OCI-LY1 (cell line): ENCODE measurements around the gene PTPRCAP.

Source experiments
- CTCF ChIP-seq: fragments of 200-600 bp; sonication (generic), shearing (Covaris generic); IDR thresholded peaks from 2 replicates; pipeline ENCODE4 v1.5.1; 2017; ENCODE audit warnings: mild to moderate bottlenecking, antibody characterized with exemption, low read length, moderate library complexity, mixed read lengths
- EZH2 ChIP-seq: fragments of 200-600 bp; sonication (generic), shearing (Covaris generic); IDR thresholded peaks from 2 replicates; pipeline ENCODE4 v1.8.0; 2017; ENCODE audit warnings: borderline replicate concordance, mixed run types, mild to moderate bottlenecking, antibody characterized with exemption, low read length, moderate library complexity, mixed read lengths

DNA sequence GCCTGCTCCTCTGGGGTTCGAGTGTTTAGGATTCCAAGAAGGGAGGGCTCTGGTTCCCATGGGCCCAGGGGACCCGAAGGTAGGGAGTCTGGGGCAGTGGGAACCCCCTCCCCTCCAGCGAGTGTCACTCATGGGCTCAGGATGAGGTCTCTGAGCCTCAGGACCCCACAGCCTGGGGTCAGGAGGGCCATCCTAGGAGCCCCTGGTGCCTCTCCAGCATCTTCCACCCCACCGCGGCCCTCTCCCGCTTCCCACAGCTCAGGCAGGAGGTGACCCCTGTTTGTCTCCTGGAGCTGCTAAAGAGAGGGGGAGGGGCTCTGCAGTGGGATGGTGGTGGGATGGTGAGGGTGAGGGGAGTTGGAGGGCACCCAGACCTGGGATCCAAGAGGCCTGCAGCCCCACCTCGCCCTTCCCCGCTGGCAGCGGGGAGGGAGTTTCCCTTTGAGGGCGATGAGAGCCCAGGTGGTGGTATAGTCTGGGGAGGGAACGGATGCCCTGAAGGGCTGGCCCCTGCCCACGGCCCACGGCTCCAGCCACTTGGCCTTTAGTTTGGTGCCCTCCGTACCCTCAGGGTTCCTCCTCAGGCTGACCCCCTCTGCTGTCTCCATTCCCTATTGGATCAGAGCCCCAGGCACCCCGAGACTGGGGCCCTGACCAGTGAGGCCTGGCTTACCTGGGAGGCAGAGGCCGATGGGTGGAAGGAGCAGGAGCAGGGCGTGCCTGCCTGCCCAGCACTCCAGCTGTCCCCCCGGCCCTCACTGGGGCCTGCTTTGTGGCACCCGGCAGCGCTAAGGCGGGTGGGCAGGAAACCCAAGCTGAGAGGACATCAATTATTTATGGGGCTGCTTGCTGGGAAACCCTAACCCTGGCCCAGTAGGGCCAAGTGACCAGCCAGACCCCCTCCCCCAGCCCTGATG lies 16.6 kb upstream of the PTPRCAP start:
- TF ChIP-seq CTCF = no peak
- no peak for TF ChIP-seq EZH2
